K562 (cell line): Measurements from ENCODE around the gene TAF9. TPM values are rescaled to one million over a fixed set of nuclear protein-coding genes. Genes with fewer than 3 reads are reported as not detected.

Source experiments
- DDX20 ChIP-seq: fragments of 450-650 bp; IDR thresholded peaks from 2 replicates; pipeline ENCODE4 v1.6.1; 2016; ENCODE audit warnings: missing genetic modification characterization, low read depth, mild to moderate bottlenecking, missing compliant biosample characterization, moderate library complexity
- FUS ChIP-seq: fragments of 200-400 bp; formaldehyde crosslinking; optimal IDR thresholded peaks from 2 replicates; pipeline ENCODE3; 2017; ENCODE audit warnings: low read depth, low read length
- KLF16 ChIP-seq: IDR thresholded peaks from 2 replicates; pipeline ENCODE4 v1.6.1; 2016; ENCODE audit warnings: antibody characterized with exemption
- MEF2A ChIP-seq: IDR thresholded peaks from 2 replicates; pipeline ENCODE4 v1.6.1; 2011; ENCODE audit warnings: low read depth, mild to moderate bottlenecking, low read length, moderate library complexity; ENCODE audit not compliant: control insufficient read depth
- POLR2G ChIP-seq: fragments of 200-400 bp; formaldehyde crosslinking; IDR thresholded peaks from 2 replicates; pipeline ENCODE4 v1.6.1; 2017; ENCODE audit warnings: low read depth, mild to moderate bottlenecking, antibody characterized with exemption, low read length, moderate library complexity
- RBFOX2 ChIP-seq: fragments of 200-400 bp; formaldehyde crosslinking; IDR thresholded peaks from 2 replicates; pipeline ENCODE4 v1.6.1; 2017; ENCODE audit warnings: low read depth, mild to moderate bottlenecking, low read length, moderate library complexity
- polyA plus RNA-seq, 8 experiments: library from polyadenylated mRNA; depleted of rRNA in 4 of 8; stranded (reverse) in 5 of 8; unstranded in 3 of 8; fragments of >200 nt; fragmentation: Nextera tagmentation in 2 of 8; fragmentation: Illumina TruSeq in 1 of 8; extraction: Ambion mirVana in 2 of 8; extraction: Trizol in 1 of 8; gene quantifications; 2 replicates each; pipeline versions ENCODE4 v1.2.1 to v1.2.3, GENCODE V29; 2011 to 2014; ENCODE audit warnings: inconsistent platforms in 1 of 8, missing spikeins in 1 of 8
- total RNA-seq, 7 experiments: library from RNA; depleted of rRNA in 6 of 7; stranded (reverse); fragments of >200 nt in 6 of 7; fragmentation: Illumina TruSeq in 2 of 7; extraction: Trizol in 2 of 7; gene quantifications; 2 replicates each; pipeline versions ENCODE4 v1.2.1 to v1.2.3, GENCODE V29; 2011 to 2021; ENCODE audit warnings: low replicate concordance in 1 of 7
- TF ChIP-seq, protein P1 (sequence below): fragments of 450-650 bp; IDR thresholded peaks from 2 replicates; pipeline ENCODE4 v1.6.1; 2018; ENCODE audit not compliant: partially characterized antibody
- TF ChIP-seq, protein P2 (sequence below): fragments of 250-450 bp; sonication (Bioruptor Pico); IDR thresholded peaks from 2 replicates; pipeline ENCODE4 v1.9.0; 2021; ENCODE audit warnings: mild to moderate bottlenecking, inconsistent platforms
- TF ChIP-seq, protein P3 (sequence below): sonication (generic); formaldehyde crosslinking; IDR thresholded peaks from 2 replicates; pipeline ENCODE4 v1.8.1; 2023; ENCODE audit warnings: mild to moderate bottlenecking, missing genetic modification reagents, moderate library complexity
- TF ChIP-seq, protein P4 (sequence below): sonication (generic); formaldehyde crosslinking; IDR thresholded peaks from 2 replicates; pipeline ENCODE4 v1.9.0; 2022; ENCODE audit warnings: mild to moderate bottlenecking, missing genetic modification reagents
- TF ChIP-seq, protein P5 (sequence below): sonication (generic); formaldehyde crosslinking; IDR thresholded peaks from 2 replicates; pipeline ENCODE4 v1.8.0; 2022; ENCODE audit warnings: mild to moderate bottlenecking, missing genetic modification reagents
- TF ChIP-seq, protein P6 (sequence below): sonication (generic); formaldehyde crosslinking; IDR thresholded peaks from 2 replicates; pipeline ENCODE4 v1.9.0; 2022; ENCODE audit warnings: mild to moderate bottlenecking, missing genetic modification reagents
- TF ChIP-seq, protein P7 (sequence below): fragments of 450-650 bp; IDR thresholded peaks from 2 replicates; pipeline ENCODE4 v1.6.1; 2017; ENCODE audit warnings: mild to moderate bottlenecking, moderate library complexity
- TF ChIP-seq, protein P8 (sequence below): fragments of 450-650 bp; formaldehyde crosslinking; IDR thresholded peaks from 2 replicates; pipeline ENCODE4 v1.4.0; 2020; ENCODE audit warnings: mild to moderate bottlenecking, moderate library complexity

Gene TAF9
- total and polyA plus RNA-seq, 9 of the 15 experiments (the other 6 are each of a cell fraction or from before 2014, with no cell fraction given), result 119 to 566 (median 207) TPM

DNA sequence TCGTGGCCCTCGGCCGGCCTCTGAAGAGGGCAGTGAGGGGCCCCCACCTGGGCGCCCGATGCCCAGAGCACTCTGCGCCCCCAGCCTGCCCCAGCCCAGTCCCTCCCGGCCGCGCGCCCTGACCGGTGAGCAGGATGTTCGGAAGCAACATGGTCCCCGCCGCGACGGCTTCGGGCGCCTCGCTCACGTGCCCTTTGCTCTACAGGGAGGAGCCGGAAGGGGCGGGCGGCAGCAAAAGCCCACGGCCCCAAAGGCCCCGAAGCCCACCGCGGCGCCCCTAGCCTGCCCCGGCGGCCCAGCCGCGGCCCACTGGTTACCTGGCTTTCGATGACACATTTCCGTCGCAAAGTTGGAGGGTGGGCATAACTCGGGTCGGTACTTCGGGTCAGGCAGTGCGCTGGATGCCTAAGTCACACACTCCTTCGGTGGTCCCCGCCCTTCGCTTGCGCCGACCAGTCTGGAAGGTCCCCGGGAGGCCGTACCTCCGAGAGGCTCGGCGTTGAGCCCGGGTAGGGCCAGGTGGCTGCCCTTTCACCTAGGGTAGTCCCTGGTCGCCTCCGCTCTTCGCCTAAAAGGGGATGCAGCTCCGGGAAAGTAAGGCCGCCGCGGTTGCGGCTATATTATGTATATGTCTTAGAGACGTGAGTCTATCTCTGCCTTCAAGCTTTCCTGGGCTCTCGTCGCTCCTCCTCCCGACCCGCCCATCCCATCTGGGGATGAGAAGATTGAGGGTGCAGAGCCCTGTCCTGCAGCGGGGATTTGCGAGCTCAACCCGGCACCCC, at the start of gene TAF9, which contains the start of the genes AK6 and RAD17 (continued):
- TF ChIP-seq, protein P1, sequence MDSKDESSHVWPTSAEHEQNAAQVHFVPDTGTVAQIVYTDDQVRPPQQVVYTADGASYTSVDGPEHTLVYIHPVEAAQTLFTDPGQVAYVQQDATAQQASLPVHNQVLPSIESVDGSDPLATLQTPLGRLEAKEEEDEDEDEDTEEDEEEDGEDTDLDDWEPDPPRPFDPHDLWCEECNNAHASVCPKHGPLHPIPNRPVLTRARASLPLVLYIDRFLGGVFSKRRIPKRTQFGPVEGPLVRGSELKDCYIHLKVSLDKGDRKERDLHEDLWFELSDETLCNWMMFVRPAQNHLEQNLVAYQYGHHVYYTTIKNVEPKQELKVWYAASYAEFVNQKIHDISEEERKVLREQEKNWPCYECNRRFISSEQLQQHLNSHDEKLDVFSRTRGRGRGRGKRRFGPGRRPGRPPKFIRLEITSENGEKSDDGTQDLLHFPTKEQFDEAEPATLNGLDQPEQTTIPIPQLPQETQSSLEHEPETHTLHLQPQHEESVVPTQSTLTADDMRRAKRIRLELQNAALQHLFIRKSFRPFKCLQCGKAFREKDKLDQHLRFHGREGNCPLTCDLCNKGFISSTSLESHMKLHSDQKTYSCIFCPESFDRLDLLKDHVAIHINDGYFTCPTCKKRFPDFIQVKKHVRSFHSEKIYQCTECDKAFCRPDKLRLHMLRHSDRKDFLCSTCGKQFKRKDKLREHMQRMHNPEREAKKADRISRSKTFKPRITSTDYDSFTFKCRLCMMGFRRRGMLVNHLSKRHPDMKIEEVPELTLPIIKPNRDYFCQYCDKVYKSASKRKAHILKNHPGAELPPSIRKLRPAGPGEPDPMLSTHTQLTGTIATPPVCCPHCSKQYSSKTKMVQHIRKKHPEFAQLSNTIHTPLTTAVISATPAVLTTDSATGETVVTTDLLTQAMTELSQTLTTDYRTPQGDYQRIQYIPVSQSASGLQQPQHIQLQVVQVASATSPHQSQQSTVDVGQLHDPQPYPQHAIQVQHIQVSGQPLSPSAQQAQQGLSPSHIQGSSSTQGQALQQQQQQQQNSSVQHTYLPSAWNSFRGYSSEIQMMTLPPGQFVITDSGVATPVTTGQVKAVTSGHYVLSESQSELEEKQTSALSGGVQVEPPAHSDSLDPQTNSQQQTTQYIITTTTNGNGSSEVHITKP, result peak; percentile 43
- TF ChIP-seq, protein P2, sequence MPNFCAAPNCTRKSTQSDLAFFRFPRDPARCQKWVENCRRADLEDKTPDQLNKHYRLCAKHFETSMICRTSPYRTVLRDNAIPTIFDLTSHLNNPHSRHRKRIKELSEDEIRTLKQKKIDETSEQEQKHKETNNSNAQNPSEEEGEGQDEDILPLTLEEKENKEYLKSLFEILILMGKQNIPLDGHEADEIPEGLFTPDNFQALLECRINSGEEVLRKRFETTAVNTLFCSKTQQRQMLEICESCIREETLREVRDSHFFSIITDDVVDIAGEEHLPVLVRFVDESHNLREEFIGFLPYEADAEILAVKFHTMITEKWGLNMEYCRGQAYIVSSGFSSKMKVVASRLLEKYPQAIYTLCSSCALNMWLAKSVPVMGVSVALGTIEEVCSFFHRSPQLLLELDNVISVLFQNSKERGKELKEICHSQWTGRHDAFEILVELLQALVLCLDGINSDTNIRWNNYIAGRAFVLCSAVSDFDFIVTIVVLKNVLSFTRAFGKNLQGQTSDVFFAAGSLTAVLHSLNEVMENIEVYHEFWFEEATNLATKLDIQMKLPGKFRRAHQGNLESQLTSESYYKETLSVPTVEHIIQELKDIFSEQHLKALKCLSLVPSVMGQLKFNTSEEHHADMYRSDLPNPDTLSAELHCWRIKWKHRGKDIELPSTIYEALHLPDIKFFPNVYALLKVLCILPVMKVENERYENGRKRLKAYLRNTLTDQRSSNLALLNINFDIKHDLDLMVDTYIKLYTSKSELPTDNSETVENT (CRISPR knock-in tag), result peak; percentile 43
- TF ChIP-seq, protein P3, sequence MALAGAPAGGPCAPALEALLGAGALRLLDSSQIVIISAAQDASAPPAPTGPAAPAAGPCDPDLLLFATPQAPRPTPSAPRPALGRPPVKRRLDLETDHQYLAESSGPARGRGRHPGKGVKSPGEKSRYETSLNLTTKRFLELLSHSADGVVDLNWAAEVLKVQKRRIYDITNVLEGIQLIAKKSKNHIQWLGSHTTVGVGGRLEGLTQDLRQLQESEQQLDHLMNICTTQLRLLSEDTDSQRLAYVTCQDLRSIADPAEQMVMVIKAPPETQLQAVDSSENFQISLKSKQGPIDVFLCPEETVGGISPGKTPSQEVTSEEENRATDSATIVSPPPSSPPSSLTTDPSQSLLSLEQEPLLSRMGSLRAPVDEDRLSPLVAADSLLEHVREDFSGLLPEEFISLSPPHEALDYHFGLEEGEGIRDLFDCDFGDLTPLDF (CRISPR knock-in tag), result 0 out of 2 replicates have a peak, but pooled peaks have one; percentile 41
- no peak for TF ChIP-seq DDX20 (tag)
- TF ChIP-seq FUS, result peak; percentile 97
- TF ChIP-seq, protein P4, sequence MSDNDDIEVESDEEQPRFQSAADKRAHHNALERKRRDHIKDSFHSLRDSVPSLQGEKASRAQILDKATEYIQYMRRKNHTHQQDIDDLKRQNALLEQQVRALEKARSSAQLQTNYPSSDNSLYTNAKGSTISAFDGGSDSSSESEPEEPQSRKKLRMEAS, result peak; percentile 92
- peak; percentile 97 for TF ChIP-seq POLR2G
- TF ChIP-seq, protein P5, sequence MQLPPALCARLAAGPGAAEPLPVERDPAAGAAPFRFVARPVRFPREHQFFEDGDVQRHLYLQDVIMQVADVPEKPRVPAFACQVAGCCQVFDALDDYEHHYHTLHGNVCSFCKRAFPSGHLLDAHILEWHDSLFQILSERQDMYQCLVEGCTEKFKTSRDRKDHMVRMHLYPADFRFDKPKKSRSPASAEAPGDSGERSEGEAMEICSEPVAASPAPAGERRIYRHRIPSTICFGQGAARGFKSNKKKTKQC (CRISPR knock-in tag), result peak; percentile 81
- TF ChIP-seq RBFOX2, result peak; percentile 96
- TF ChIP-seq, protein P6, sequence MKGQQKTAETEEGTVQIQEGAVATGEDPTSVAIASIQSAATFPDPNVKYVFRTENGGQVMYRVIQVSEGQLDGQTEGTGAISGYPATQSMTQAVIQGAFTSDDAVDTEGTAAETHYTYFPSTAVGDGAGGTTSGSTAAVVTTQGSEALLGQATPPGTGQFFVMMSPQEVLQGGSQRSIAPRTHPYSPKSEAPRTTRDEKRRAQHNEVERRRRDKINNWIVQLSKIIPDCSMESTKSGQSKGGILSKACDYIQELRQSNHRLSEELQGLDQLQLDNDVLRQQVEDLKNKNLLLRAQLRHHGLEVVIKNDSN, result peak; percentile 96
- TF ChIP-seq, protein P7, sequence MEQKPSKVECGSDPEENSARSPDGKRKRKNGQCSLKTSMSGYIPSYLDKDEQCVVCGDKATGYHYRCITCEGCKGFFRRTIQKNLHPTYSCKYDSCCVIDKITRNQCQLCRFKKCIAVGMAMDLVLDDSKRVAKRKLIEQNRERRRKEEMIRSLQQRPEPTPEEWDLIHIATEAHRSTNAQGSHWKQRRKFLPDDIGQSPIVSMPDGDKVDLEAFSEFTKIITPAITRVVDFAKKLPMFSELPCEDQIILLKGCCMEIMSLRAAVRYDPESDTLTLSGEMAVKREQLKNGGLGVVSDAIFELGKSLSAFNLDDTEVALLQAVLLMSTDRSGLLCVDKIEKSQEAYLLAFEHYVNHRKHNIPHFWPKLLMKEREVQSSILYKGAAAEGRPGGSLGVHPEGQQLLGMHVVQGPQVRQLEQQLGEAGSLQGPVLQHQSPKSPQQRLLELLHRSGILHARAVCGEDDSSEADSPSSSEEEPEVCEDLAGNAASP, result no peak
- TF ChIP-seq KLF16, result no peak
- TF ChIP-seq MEF2A, result no peak
- TF ChIP-seq, protein P8, sequence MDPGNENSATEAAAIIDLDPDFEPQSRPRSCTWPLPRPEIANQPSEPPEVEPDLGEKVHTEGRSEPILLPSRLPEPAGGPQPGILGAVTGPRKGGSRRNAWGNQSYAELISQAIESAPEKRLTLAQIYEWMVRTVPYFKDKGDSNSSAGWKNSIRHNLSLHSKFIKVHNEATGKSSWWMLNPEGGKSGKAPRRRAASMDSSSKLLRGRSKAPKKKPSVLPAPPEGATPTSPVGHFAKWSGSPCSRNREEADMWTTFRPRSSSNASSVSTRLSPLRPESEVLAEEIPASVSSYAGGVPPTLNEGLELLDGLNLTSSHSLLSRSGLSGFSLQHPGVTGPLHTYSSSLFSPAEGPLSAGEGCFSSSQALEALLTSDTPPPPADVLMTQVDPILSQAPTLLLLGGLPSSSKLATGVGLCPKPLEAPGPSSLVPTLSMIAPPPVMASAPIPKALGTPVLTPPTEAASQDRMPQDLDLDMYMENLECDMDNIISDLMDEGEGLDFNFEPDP, result no peak
